ENCODE measurements around the gene ATAT1. TPM values are rescaled to one million over a fixed set of nuclear protein-coding genes. Genes with fewer than 3 reads are reported as not detected.

ATAT1 gene
- total and polyA plus RNA-seq, 2 of the 13 experiments (the other 11 are each of a cell fraction or from before 2014, with no cell fraction given), result 9.2 to 23.6 TPM

DNA sequence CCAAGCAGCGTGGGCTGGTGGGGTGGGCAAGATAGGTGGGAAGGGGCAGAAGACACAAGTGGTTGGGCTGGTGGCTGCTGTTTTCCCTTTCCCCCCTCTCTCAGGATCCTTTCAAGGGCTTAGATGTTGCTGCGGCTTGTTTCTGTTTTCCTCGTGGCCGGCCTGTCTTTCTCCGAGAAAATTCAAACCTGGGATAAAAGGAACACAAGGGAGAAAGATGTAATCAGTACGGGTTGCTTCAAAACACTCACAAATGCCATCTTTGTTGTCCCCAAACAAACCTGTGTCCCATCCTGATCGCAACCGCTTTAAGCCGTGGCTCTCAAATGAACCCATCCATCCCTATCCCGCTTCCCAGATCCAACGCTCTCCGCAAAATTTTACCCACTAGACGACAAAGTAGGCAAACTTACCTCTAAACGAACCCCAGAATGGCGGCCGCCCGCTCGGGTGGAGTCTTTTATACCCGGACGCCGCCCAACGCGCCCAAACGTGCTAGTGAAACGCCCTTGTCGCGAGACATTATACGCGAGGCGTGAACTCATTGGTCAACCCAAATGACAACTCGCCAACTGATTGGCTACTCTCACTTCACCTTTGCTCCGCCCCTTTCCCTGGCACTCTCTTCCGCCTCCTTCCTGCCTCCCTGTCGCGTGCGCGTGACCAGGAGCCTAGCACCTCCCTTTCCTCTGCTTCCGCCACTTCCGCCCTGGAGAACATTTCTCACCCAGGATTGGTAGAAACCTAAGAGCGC is 9.7 kb upstream of the ATAT1 start, which contains the start of gene PPP1R10 (continued):
- no peak for TF ChIP-seq ZNF101 (CRISPR knock-in tag; IDR thresholded peaks at IDR 0.05; ENCODE audit: borderline replicate concordance, low read depth)
- TF ChIP-seq ARNTL (CRISPR knock-in tag; IDR thresholded peaks at IDR 0.05), result peak; percentile 92
- 0 out of 2 replicates have a peak, but pooled peaks have one; percentile 23 for TF ChIP-seq ZNF563 (CRISPR knock-in tag; IDR thresholded peaks at IDR 0.05)
- no peak for TF ChIP-seq ZNF3 (CRISPR knock-in tag; IDR thresholded peaks at IDR 0.05)
- no peak; the same call in 1 of the 2 replicates for TF ChIP-seq NONO (IDR thresholded peaks at IDR 0.05)
- peak; percentile 69; the same call in 1 of the 2 replicates for TF ChIP-seq NONO (CRISPR knock-in tag; conservative IDR thresholded peaks at IDR 0.05)
- no peak for TF ChIP-seq ZBTB20 (CRISPR knock-in tag; IDR thresholded peaks at IDR 0.05; ENCODE audit: borderline replicate concordance, low read depth)
- peak; percentile 95 for TF ChIP-seq GABPB1 (CRISPR knock-in tag; IDR thresholded peaks at IDR 0.05)
- TF ChIP-seq, protein P1, sequence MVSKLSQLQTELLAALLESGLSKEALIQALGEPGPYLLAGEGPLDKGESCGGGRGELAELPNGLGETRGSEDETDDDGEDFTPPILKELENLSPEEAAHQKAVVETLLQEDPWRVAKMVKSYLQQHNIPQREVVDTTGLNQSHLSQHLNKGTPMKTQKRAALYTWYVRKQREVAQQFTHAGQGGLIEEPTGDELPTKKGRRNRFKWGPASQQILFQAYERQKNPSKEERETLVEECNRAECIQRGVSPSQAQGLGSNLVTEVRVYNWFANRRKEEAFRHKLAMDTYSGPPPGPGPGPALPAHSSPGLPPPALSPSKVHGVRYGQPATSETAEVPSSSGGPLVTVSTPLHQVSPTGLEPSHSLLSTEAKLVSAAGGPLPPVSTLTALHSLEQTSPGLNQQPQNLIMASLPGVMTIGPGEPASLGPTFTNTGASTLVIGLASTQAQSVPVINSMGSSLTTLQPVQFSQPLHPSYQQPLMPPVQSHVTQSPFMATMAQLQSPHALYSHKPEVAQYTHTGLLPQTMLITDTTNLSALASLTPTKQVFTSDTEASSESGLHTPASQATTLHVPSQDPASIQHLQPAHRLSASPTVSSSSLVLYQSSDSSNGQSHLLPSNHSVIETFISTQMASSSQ (IDR thresholded peaks at IDR 0.05; ENCODE audit: low read depth), result no peak
- TF ChIP-seq, protein P1 (CRISPR knock-in tag; IDR thresholded peaks at IDR 0.05; ENCODE audit: borderline replicate concordance), result peak; percentile 18; the same call in 1 of the 2 replicates
- TF ChIP-seq TBX2 (CRISPR knock-in tag; IDR thresholded peaks at IDR 0.05; ENCODE audit: borderline replicate concordance), result peak; percentile 97
- TF ChIP-seq EHMT2 (IDR thresholded peaks at IDR 0.05; ENCODE audit: borderline replicate concordance, low read depth, low read length), result no peak
- peak; percentile 66 for TF ChIP-seq ERF (CRISPR knock-in tag; IDR thresholded peaks at IDR 0.05)
- TF ChIP-seq ZNF232 (CRISPR knock-in tag; IDR thresholded peaks at IDR 0.05; ENCODE audit: borderline replicate concordance), result peak; percentile 38; the same call in 1 of the 2 replicates
- TF ChIP-seq SNAPC5 (CRISPR knock-in tag; IDR thresholded peaks at IDR 0.05; ENCODE audit: borderline replicate concordance), result 0 out of 2 replicates have a peak, but pooled peaks have one; percentile 64
- TF ChIP-seq TCF7 (IDR thresholded peaks at IDR 0.05; ENCODE audit: low read depth), result no peak
- TF ChIP-seq NCOA5 (CRISPR knock-in tag; IDR thresholded peaks at IDR 0.05), result no peak
- 0 out of 2 replicates have a peak, but pooled peaks have one; percentile 59 for TF ChIP-seq ZNF674 (CRISPR knock-in tag; IDR thresholded peaks at IDR 0.05; ENCODE audit: low read depth)
- TF ChIP-seq CHD4 (IDR thresholded peaks at IDR 0.05; ENCODE audit: borderline replicate concordance, low read length), result no peak
- TF ChIP-seq SMARCE1 (IDR thresholded peaks at IDR 0.05; ENCODE audit: borderline replicate concordance), result no peak
- TF ChIP-seq, protein P2, sequence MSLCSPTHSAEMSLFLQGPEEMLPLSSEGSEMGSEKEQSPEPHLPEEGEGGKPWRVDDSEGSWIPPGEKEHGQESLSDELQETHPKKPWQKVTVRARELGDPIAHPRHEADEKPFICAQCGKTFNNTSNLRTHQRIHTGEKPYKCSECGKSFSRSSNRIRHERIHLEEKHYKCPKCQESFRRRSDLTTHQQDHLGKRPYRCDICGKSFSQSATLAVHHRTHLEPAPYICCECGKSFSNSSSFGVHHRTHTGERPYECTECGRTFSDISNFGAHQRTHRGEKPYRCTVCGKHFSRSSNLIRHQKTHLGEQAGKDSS (CRISPR knock-in tag; IDR thresholded peaks at IDR 0.05; ENCODE audit: borderline replicate concordance, low read depth), result no peak
- TF ChIP-seq TEAD3 (CRISPR knock-in tag; optimal IDR thresholded peaks at IDR 0.05; ENCODE audit: borderline replicate concordance), result no peak
- peak; percentile 90; the same call in 1 of the 2 replicates for TF ChIP-seq XBP1 (CRISPR knock-in tag; IDR thresholded peaks at IDR 0.05)
- no peak for TF ChIP-seq TRIM22 (IDR thresholded peaks at IDR 0.05)
- TF ChIP-seq SOX5 (CRISPR knock-in tag; IDR thresholded peaks at IDR 0.05; ENCODE audit: borderline replicate concordance), result peak; percentile 62; the same call in 1 of the 2 replicates
